Globus pallidus (tissue), 1 donor: ENCODE results near the gene LRMDA.

Source experiments
- DNase-seq: peaks from one replicate; pipeline ENCODE4 v3.0.0-alpha.2; 2015; ENCODE audit warnings: low spot score

The LRMDA gene

GRCh38 chr10:75672111-75672671, 240.8 kb downstream of the LRMDA start:
- no peak for DNase-seq

GRCh38 chr10:75672842-75673241, 241.4 kb downstream of the LRMDA start:
- no peak for DNase-seq

- no peak for DNase-seq
Measured at GRCh38 chr10:75677541-75677940, 246.1 kb downstream of the LRMDA start.

GRCh38 chr10:75678527-75678926, 247.1 kb downstream of the LRMDA start:
- DNase-seq = no peak

GRCh38 chr10:75679536-75679935, 248.1 kb downstream of the LRMDA start:
- DNase-seq = no peak

- no peak for DNase-seq
Measured at GRCh38 chr10:75681334-75681733, 249.9 kb downstream of the LRMDA start.

- no peak for DNase-seq
Measured at GRCh38 chr10:75682649-75683557, 251.5 kb downstream of the LRMDA start.

GRCh38 chr10:75685187-75685586, 253.8 kb downstream of the LRMDA start:
- DNase-seq = no peak

GRCh38 chr10:75688506-75689300, 257.3 kb downstream of the LRMDA start:
- no peak for DNase-seq

GRCh38 chr10:75693489-75693888, 262.1 kb downstream of the LRMDA start:
- DNase-seq = no peak

- DNase-seq = no peak
Measured at GRCh38 chr10:75694269-75694668, 262.8 kb downstream of the LRMDA start.

- DNase-seq = no peak
Measured at GRCh38 chr10:75694790-75695189, 263.4 kb downstream of the LRMDA start.

- DNase-seq = no peak
Measured at GRCh38 chr10:75695994-75696393, 264.6 kb downstream of the LRMDA start.

GRCh38 chr10:75696536-75696935, 265.1 kb downstream of the LRMDA start:
- peak; percentile 34 for DNase-seq

- DNase-seq = no peak
Measured at GRCh38 chr10:75703191-75703854, 271.9 kb downstream of the LRMDA start.

- no peak for DNase-seq
Measured at GRCh38 chr10:75705426-75705825, 274.0 kb downstream of the LRMDA start.

GRCh38 chr10:75707080-75707840, 275.8 kb downstream of the LRMDA start:
- DNase-seq = no peak

GRCh38 chr10:75708060-75708459, 276.6 kb downstream of the LRMDA start:
- DNase-seq = no peak

- no peak for DNase-seq
Measured at GRCh38 chr10:75709245-75709644, 277.8 kb downstream of the LRMDA start.

- no peak for DNase-seq
Measured at GRCh38 chr10:75709811-75710210, 278.4 kb downstream of the LRMDA start.

GRCh38 chr10:75712242-75712880, 280.9 kb downstream of the LRMDA start:
- peak; percentile 16 for DNase-seq
